Measurements from ENCODE around the gene HAO1. TPM values are rescaled to one million over a fixed set of nuclear protein-coding genes. Genes with fewer than 3 reads are reported as not detected.

HAO1 gene
- total RNA-seq, 4 donors from 2014 or later, result not detected

DNA sequence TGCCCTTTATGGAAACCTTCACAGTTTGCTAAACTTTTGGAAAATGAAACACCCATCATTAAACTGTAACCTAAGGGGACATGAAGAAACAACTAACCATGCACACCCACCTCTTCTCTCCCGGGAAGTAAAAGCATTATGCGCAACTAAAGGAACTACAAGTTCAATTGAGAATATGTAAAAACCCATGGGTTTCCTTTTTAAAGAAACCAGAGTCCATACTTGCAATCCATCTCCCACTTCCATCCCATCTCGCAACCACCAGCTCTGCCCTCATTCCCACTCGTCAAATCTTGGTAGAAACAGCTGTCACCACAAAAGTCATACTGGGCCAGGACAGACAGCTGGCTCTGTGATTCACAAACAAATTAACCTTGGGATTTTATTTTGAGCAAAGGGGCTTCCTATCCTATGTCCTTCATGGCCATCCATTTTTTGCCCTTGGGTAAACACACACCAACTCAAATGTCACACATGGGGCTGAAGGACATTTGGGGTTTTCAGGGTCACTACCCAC lies 81.5 kb downstream of the HAO1 start:
- TF ChIP-seq, protein P1, sequence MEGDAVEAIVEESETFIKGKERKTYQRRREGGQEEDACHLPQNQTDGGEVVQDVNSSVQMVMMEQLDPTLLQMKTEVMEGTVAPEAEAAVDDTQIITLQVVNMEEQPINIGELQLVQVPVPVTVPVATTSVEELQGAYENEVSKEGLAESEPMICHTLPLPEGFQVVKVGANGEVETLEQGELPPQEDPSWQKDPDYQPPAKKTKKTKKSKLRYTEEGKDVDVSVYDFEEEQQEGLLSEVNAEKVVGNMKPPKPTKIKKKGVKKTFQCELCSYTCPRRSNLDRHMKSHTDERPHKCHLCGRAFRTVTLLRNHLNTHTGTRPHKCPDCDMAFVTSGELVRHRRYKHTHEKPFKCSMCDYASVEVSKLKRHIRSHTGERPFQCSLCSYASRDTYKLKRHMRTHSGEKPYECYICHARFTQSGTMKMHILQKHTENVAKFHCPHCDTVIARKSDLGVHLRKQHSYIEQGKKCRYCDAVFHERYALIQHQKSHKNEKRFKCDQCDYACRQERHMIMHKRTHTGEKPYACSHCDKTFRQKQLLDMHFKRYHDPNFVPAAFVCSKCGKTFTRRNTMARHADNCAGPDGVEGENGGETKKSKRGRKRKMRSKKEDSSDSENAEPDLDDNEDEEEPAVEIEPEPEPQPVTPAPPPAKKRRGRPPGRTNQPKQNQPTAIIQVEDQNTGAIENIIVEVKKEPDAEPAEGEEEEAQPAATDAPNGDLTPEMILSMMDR (IDR thresholded peaks at IDR 0.05; ENCODE audit: low read depth), result no peak

DNA sequence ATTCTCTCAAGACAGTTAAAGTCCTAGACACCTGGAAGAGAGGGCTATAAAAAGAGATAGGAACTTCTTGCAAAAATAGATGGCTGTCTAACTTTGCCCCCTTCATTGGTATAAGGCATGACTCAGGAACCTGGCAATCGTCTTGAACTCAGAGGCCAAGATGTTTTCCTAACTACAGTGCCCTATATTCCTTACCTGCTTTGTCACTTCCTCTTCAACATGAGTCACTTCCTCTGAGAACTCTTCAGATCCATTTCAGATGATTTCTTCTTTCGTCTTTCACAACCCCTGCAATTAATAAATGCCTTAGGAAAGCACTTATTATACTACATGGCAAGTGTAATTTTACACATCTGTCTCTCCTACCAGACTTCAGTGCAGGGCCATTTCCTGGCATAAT lies 83.5 kb downstream of the HAO1 start:
- TF ChIP-seq, protein P1 (IDR thresholded peaks at IDR 0.05; ENCODE audit: low read depth), result no peak

DNA sequence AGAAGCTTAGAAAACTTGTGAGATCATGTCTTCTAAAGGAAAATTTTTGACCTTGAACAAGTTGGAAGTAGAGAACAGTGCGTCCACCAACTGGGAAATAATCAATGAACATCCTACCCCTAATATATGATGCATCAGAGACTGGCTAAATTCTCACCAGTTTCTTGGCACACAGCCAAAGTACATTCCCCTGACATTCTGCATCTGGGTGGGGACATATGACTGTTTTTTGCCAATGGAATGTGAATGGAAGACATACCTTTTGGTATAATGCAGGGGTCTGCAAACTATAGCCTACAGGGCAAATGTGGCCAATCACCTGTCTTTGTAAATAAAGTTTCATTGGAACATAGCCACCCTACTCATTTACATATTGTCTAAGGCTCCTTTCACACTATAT lies 84.7 kb downstream of the HAO1 start:
- TF ChIP-seq, protein P1 (IDR thresholded peaks at IDR 0.05; ENCODE audit: low read depth), result no peak

DNA sequence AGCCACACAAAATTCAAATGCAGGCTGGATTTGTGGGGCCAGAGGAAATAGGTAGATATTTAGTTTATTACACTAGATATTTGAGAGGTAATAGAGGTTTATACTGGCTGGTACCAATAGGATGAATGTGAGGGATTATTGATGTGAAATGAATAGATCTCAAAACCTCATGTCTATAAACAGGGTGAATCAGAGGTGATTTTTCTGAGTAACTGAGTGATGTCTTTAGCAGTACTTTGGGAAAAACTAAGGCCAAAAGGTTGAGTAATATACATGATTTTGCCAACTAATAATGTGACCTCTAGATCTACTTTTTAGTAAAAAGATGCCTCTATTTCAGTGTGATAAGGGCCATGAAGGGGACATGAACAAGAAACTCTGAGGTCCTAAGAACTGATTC lies 86.8 kb downstream of the HAO1 start:
- TF ChIP-seq, protein P1 (IDR thresholded peaks at IDR 0.05; ENCODE audit: low read depth), result no peak

DNA sequence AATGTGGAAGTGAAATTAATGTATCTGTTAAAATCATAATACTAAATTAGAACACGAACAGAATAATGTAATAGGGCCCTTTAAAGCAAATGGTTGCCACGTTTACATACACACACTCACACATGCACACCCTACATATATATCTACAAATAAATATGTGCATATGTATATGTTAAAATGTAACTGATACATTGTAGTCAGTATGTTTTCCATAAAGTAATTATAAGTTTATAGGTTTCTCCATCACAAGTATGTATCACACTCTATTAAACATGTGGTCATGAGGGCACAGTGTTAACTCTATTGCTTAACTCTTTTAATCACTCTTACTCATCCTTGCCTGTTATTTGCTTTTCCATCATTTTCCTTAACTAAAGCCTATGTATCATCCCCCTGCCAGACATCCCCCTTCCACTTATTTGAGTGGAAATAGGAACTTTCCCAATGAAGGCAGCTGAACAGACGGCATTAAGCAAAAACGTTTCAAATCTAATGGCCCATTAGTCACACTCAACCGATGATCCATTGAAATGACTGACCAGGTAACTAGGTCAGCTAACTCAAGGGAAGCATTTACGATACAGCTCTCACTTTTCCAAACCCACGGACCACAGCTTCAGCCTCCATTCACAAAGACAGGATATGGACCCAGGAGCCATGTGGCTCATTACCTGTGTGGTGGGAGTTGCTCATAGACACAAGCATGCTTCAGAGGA lies 89.3 kb downstream of the HAO1 start:
- TF ChIP-seq, protein P1 (IDR thresholded peaks at IDR 0.05; ENCODE audit: low read depth), result no peak

DNA sequence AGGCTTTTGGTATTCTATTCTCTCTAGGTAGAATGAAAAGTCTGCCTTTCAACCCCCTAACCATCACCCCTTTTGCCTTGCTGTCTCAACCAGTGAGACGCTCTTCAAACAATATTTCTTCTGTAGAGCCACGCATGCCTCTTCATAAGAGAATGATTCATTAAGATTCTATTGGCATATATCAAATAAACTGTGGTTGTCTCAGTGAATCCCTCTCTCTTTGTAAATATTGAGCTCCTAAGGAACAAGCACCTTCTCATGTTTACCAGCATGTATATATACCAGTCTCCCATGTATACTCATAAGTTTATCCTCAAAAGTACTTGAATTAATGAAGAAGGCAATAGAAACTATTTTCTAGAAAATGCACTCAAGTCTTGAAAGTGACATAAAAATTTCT lies 90.6 kb downstream of the HAO1 start:
- TF ChIP-seq, protein P1 (IDR thresholded peaks at IDR 0.05; ENCODE audit: low read depth), result no peak

DNA sequence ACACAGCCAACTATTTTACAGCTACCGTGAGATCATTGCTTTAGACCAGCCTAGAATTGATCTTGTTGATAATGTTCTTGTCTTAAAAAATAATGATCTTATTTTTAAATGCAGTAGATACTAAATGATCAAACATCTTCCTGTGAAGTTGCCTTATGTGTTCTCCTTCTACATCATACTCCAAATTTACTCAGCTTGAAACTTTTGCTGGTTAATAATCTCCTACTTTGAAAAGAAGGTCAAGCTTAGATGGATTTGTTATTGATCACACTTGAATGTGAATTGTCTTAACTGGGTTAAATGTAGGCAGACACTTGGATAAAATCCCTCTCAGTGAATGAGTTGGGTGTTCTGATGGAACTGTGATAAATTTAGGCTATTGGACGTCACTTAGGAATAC lies 91.9 kb downstream of the HAO1 start:
- TF ChIP-seq, protein P1 (IDR thresholded peaks at IDR 0.05; ENCODE audit: low read depth), result no peak

Data from subcutaneous adipose tissue (tissue), 4 donors.